ENCODE measurements around the gene ZNF862. TPM values are rescaled to one million over a fixed set of nuclear protein-coding genes. Genes with fewer than 3 reads are reported as not detected.
"Not testable (repeated sequence)": the region's sequence is repeated elsewhere in the genome, so short reads cannot be mapped to it uniquely, and the experiment has no call there.

The ZNF862 gene
- polyA plus RNA-seq, 5 donors: 19.8 to 26.5 (median 25.3) TPM

DNA sequence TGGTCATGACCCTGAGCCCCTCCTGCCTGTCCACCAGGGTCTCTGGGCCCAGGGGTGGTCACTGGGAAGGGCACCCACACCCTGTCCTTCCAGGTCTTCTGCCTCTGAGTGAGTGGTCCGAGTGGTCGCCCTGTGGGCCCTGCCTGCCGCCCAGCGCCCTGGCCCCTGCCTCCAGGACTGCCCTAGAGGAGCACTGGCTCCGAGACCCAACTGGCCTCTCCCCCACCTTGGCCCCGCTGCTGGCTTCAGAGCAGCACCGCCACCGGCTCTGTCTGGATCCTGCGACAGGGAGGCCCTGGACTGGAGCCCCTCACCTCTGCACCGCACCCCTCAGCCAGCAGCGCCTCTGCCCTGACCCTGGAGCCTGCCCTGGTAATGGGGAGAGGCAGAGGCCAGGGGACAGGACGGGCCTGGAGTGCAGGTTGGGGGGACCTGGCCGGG lies 13.9 kb upstream of the ZNF862 start:
- no peak for DNase-seq

DNA sequence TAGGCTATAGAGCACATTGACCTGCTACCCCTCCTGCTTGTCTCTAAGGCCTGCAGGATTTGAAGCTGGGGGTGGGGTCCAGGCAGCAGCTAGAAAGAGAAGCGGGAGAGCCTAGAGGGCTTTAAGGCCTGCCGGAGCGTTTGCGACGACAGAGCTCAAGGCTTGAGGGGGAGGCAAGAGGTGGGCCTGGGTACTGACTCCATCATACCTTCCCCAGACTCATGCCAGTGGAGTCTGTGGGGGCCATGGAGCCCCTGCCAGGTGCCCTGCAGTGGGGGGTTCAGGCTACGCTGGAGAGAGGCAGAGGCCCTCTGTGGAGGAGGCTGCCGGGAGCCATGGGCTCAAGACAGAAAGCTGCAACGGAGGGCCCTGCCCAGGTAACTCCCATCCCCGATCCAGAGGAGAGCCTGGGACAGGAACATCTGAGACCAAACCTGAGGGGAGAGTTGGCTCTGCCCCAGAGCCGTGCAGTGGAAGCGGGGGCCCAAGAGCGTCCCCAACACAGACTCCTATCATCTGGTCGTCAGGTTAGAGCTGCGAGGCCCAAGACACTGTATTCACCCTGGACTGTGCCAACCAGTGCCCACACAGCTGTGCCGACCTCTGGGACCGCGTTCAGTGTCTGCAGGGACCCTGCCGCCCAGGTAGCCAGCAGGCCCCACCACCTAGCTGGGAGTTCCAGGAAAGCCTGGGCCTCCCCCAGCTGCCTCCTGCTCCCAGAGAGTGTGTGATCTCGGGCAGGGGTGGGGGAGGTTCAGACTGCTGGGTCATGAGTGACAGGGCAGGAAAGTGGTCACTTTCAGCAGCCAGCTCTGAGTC lies 13.2 kb upstream of the ZNF862 start:
- no peak for DNase-seq

DNA sequence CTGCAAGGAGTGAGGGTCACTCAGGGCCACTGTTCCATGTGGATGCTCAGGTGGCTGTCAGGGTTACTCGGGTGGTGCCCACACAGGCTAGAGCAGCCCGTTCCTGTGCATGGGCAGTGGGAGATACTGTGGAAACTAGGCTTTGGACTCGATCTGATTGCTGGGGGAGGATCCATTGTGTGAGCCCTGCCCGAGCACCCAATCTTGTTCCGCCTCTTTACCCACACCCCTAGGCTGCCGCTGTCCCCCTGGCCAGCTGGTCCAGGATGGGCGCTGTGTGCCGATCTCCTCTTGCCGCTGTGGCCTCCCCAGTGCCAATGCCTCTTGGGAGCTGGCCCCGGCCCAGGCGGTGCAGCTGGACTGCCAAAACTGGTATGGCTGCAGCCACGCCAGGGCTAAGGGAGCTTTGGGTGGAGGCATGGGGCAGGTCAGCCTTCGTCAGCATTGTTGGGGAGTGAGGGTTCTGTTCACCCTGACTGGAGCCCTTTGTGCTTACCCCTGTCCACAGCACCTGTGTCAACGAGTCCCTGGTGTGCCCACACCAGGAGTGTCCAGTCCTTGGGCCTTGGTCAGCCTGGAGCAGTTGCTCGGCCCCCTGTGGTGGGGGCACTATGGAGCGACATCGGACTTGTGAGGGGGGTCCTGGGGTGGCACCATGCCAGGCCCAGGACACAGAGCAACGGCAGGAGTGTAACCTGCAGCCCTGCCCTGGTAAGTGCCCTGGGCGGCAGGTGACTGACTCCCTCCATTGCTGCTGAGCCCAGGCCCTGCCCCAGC lies 12.4 kb upstream of the ZNF862 start:
- DNase-seq: no peak

DNA sequence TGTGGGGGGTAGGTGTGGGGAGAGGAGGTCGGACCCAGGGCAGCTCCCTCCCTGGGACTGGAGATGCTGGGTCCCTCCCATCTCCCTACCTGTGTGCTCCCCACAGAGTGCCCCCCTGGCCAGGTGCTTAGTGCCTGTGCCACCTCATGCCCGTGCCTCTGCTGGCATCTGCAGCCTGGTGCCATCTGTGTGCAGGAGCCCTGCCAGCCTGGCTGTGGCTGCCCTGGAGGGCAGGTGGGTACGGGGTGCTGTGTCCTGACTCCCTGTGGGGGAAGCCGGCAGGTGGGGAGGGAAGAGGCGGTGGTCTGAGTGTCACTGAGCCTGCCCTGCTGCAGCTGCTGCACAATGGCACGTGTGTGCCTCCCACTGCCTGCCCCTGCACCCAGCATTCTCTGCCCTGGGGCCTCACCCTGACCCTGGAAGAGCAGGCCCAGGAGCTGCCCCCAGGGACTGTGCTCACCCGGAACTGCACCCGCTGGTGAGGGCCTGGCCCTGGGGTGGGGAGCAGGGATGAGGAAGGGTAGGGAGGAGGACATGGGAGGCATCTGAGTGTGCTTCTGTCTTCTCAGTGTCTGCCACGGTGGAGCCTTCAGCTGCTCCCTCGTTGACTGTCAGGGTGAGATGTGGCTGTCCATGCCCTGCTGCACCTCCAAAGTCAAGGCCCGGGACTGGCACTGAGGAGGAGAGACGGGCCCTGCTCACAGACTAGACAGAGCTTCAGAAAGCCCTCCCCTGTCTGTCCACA lies 11.7 kb upstream of the ZNF862 start:
- DNase-seq: no peak

DNA sequence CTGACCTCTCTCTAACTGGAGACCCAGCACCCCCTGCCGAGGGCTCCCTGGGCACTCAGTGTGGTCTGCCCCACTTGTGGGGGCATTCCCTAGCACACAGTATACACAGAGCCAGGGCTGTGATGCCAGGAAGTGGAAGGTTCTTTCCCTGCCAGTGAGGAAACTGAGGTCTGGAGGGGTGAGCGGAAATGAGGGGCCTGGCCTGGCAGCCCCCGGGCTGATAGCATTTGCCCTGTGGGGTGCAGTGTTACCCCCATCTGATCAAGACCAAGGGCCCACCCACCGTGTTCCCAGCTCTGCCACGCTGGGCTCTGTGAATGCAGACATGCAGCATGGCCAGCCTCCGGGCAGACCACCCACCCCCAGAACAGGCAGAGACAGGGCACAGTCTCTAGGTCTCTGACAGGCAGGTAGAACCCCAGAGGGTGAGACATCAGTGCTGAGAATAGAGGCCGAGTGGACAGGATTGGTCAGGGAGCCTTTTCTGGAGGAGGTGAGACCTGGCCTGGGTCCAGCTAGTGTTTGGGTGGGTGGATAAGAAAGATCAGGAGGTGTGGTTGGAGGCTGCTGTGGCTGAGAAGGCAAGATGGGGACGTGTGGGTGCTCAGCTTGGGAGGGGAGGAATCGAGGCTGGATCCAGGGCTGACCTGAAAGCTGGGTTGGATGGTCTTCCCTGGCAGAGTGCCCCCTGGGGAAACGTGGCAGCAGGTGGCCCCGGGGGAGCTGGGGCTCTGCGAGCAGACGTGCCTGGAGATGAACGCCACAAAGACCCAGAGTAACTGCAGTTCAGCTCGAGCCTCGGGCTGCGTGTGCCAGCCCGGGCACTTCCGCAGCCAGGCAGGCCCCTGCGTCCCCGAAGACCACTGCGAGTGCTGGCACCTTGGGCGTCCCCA lies 10.8 kb upstream of the ZNF862 start:
- DNase-seq: no peak

DNA sequence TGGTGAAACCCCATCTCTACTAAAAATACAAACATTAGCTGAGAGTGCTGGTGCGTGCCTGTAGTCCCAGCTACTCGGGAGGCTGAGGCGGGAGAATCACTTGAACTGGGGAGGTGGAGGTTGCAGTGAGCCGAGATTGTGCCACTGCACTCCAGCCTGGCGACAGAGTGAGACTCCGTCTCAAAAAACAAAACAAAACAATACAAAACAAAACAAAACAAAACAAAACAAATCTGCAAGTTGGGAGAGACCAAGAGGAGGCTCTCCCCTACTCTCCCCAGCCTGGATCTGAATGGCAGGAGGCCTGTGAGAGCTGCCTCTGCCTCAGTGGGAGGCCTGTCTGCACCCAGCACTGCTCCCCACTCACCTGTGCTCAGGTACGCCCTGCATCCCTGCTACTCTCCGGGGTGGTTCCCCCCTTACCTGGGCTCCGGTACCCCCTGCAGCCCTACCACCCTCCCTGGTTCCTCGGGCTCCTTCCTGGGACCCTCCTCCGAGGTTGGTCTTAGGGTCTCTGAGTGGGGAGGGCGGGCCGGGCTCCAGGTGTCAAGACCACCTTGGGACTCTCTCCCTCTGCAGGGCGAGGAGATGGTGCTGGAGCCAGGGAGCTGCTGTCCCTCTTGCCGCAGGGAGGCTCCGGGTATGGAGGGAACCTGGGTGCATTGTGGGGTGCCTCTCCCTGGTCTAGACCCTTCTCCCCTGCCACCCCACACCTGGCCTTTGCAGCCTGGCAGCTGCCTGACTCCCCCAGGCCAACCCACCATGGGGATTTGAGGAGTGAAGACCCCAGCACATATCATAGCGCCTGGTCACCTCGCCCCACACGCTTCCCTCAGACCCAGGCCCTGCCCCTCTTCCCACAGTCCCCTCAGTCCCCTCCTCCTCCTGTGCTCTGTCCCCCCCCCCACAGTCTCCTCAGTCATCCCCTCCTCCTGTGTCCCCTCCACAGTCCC lies 9.5 kb upstream of the ZNF862 start:
- no peak for DNase-seq

DNA sequence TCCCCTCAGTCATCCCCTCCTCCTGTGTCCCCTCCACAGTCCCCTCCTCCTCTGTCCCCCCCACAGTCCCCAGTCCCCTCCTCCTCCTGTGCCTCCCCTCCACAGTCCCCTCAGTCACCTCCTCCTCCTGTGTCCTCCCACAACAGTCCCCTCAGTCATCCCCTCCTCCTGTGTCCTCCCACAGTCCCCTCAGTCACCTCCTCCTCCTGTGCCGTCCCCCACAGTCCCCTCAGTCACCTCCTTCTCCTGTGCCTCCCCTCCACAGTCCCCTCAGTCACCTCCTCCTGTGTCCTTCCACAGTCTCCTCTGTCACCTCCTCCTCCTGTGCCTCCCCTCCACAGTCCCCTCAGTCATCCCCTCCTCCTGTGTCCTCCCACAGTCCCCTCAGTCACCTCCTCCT lies 7.6 kb upstream of the ZNF862 start:
- not testable (repeated sequence) for DNase-seq

DNA sequence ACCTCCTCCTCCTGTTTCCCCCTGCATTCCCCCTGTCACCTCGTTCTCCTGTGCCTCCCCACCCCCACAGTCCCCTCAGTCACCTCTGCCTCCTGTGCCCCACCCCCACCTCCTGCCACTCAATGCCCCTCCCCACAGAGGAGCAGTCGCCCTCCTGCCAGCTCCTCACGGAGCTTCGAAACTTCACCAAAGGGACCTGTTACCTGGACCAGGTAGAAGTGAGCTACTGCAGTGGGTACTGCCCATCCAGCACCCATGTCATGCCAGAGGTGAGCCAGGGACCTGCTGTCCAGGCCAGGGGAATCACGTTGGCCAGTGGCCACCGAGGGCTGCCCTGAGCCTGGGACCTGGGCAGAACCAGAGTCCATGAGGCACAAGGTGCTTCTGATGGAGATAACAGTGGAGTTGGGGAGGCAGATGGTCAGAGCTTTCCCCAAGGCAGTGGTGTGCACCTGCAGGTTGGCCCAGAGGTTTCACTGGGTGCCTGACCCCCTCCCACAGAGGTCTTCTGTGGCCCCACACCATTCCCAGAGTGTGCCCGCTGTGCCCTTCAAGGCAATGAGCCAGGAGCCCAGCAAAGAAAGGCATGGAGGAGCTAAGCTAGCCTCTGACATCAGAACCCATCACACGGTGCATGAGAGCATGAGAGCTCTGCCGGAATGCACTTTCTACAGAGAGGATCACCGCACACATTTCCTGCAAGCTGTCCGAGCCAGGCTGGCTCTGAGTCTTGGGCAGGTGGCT lies 7.0 kb upstream of the ZNF862 start:
- DNase-seq: no peak

DNA sequence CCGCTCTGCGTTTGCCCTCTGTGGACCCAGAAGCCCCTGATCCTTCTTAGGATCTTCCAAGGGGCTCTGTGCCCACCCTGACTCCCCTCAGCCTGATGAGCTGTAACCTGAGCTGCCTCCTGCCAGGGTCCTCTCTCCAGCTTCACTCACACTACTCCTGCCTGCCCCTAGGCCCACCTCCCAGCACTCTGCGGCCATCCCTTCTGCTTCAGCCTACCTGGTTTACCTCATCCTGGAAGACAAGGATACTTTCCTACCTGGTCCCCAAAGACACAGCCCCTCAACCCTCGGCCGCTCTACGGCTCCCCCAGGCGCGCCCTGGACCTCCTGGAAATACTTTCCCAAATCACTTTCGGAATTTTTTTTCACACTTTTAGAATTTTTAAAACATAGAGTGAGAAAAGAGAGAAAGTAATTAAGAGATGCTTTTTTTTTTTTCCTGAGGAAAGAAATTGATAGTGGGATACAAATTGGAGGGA lies 6.4 kb upstream of the ZNF862 start:
- no peak for DNase-seq

DNA sequence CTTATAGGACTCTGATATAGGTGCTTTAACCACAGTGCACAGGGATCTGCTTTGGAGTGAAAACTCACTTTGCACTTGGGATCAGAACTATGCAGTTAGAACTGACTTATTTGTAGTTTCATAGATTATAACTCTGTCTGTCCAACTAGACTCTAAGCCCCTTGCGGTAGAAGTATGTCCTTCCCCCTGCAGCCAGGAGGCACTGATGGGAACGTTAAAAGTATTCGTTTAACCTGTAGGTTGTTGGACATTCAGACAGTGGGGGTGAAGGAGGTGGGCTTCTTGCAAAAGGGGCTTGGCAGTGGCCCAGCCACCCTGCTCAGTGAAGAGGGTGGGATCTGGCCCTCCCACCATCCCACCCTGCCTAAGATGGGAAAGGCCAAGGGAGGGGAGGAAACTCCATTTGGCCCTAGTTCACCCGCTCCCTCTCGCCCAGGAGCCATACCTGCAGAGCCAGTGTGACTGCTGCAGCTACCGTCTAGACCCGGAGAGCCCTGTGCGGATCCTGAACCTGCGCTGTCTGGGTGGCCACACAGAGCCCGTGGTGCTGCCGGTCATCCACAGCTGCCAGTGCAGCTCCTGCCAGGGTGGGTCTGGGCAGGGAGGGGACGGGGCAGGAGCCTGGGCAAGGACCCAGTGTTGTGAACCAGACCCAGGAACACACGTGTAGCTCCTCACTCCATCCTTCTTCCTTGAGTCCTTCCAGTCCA lies 5.7 kb upstream of the ZNF862 start:
- DNase-seq: no peak

DNA sequence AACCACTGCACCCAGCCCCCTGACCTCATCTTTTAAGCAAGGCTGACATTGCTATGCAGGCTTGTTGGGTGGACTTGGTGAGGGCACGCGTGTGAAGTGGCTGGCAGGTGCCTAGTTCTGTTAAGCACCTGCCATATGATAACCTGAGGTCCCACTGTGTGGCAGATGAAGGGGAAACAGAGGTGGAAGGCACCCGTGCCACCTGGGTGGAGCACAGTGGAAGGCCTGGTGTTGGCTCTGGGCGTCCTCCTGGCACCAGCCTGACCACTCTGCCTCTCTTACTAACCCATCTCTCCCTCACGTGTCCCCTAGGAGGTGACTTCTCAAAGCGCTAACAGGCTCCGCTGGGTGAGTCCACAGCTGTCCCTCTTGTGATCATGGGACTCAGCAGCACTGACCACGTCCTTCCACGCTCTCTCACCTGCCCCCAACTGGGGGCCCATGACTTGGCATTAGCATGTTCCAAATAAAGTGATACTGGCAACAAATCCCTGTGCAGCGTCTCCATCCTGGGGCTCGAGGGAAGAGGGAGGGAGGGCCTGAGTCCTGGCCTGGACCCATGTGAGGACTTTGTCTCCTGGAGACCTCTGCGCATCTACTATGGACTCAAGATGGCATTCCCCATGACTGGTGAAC lies 4.6 kb upstream of the ZNF862 start:
- DNase-seq: no peak

DNA sequence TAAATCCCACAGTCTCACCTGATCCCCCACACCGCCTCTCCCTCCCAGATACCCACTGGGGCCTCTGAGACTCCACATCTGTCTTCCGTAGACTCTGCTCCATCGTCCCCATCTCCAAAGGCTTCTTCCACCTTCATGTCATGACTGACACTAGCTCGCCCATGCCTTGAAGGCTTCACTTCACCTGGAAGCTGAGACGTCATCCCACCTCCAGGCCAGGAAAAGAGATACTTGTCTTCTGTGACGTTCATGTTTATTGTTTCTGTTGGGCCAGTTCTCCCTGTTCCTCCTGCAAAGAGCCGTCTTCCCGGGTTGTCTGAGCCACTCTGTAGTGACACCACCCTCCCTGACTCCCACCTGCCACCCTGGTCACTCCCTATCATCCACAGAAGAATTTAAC lies 3.6 kb upstream of the ZNF862 start:
- no peak for DNase-seq

DNA sequence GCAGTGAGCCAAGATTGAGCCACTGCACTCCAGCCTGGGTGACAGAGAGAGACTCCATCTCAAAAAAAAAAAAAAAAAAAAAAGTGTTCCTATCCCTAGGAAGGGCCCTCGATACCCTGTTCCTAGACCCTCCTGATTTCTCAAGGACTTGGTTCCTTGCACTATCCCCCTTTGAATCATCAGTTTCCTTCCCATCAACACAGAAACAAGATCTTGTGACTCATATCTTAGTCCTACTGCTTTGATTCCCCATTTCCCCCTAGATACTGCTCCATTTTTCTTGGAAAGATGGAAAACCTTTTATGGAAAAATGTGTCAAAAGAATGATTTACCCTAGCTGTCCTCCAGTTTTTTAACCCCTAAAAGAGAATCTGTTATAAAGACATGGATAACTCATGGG lies 1.7 kb upstream of the ZNF862 start:
- no peak for DNase-seq

DNA sequence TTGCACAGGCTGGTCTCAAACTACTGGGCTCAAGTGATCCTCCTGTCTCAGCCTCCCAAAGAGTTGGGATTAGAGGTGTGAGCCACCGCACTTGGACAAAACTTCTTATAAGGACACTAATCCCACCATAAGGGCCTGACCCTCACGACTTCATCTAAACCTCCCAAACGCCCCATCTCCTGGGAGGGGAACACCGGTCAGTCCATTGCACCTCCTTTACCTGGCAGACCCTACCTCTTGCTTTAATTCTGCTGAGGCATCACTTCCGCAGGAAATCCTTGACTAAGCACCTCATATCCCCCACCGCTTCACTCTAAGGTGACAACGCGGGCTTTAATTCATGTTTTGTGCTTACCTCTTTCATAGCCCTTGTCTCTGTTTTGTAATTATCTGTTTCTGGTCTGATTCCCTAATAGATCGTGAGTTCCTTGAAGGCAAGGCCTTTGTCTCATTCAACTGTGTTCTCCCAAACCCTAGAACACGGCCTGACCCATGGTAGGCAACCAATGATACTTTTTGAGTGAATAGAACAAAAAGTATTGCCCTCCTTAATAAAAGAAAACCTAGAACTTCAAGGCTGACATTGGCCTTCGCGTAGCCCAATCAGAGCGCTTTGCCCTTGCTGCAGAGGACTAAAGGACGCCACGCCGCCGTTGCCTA lies 481 bp upstream of the ZNF862 start:
- no peak for DNase-seq

DNA sequence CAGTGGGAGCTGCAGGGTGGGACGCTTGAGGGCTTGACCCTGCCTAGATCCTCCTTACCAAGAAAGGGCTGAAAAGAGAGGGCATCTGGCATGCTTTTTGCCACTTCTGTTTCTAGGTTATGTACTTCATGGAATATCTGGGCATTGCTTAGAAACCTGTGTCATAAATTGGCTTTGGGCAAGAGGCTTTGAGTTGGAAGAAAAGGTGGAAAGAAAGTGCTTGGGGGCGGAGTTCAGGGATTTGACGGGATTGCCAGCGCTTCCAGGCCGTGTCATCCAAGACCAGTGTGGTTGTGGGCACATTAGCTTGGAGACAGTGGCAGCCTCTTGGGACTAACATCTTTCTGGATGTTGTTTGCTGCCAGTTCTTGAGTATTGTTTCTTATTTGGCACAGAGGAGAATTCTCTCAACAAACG lies 825 bp downstream of the ZNF862 start:
- no peak for DNase-seq

DNA sequence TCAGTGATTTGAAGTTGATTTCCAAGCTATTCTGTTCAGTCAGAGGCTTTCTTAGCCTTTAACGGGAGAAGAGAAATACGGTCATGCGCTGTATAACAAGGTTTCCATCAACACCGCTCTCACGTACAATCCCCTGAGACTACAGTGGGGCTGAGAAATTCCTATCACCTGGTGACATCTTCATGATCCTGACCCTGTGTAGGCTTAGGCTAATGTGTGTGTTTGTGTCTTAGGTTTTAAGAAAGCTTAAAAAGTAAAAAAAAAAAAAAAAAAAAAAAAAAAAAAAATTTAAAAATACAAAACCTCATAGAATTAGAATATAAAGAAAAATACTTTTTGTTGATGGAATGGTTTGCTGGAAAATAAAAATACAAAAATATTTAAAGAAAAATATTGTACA lies 1.8 kb downstream of the ZNF862 start:
- no peak for DNase-seq

DNA sequence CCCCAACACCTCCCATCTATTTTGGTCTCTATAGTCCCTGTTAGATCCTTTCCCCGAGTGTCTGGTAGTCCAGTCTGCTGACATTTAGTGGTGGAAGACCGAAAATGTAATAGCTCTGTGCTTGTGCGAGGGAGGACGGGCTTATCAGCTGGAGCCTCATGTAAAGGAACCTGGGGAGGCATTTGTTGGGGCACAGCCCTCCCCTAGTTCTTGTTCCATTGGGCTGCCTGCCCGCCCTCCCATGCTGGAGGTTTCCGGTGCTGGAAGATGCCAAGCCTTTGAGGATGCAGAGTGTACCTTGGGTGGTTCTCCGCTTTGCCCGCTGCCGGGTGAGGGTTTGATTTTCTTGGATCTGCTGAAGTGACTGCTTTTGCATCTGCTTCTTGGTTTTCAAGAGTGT lies 5.4 kb downstream of the ZNF862 start:
- DNase-seq: no peak

DNA sequence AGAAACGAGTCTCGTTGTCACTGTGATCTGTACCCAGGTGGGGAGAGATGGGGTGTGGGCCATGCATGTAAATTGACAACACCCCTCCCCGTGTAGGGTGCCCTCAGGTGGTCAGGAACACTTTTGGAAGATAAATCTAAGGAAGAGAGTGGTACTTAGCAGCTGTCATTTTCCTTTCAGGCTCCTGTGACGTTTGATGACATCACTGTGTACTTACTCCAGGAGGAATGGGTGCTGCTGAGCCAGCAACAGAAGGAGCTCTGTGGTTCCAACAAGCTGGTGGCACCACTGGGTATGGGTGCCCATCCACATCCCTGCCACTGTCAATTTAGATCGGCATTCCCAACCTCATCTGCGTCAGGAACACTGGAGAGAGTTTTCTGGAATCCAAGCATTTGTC lies 6.3 kb downstream of the ZNF862 start:
- no peak for DNase-seq
